Retina (tissue), 1 donor: ENCODE results near the gene GORAB.
A peak's percentile ranks its signal among the peaks of the same experiment; 100 is the strongest.

Source experiments
- DNase-seq: peaks from one replicate; pipeline ENCODE4 v3.0.0-alpha.2; 2016

Gene GORAB

GRCh38 chr1:170531758-170532657 is at the start of gene GORAB:
Gene GORAB (plus strand): TSS chr1:170532166. CDS start chr1:170532224, 58 bp downstream.
- peak; percentile 98 for DNase-seq

- DNase-seq: no peak
These were observed 48.9 kb upstream of the GORAB start for GRCh38 chr1:170483051-170483450.

- no peak for DNase-seq
These were observed 44.5 kb upstream of the GORAB start for GRCh38 chr1:170487503-170487902.

- no peak for DNase-seq
These were observed 40.7 kb upstream of the GORAB start for GRCh38 chr1:170491291-170491690.

- no peak for DNase-seq
These were observed 37.6 kb upstream of the GORAB start for GRCh38 chr1:170494369-170494768.

- no peak for DNase-seq
These were observed 37.0 kb upstream of the GORAB start for GRCh38 chr1:170495006-170495405.

GRCh38 chr1:170498876-170499275 is 33.1 kb upstream of the GORAB start:
- no peak for DNase-seq

- no peak for DNase-seq
These were observed 28.3 kb upstream of the GORAB start for GRCh38 chr1:170503665-170504064.

- DNase-seq: no peak
These were observed 21.8 kb upstream of the GORAB start for GRCh38 chr1:170510163-170510562.

GRCh38 chr1:170511038-170511437 is 20.9 kb upstream of the GORAB start:
- no peak for DNase-seq

- DNase-seq: no peak
These were observed 18.8 kb upstream of the GORAB start for GRCh38 chr1:170513138-170513537.

GRCh38 chr1:170518185-170518834 is 13.7 kb upstream of the GORAB start:
- DNase-seq: no peak

- no peak for DNase-seq
These were observed 13.0 kb upstream of the GORAB start for GRCh38 chr1:170518965-170519364.

- DNase-seq: no peak
These were observed 11.4 kb upstream of the GORAB start for GRCh38 chr1:170520601-170521000.

- no peak for DNase-seq
These were observed 10.1 kb upstream of the GORAB start for GRCh38 chr1:170521818-170522217.

- peak; percentile 23 for DNase-seq
These were observed 801 bp upstream of the GORAB start for GRCh38 chr1:170530972-170531757.

GRCh38 chr1:170533298-170533697 is 1.3 kb downstream of the GORAB start:
- DNase-seq: no peak

- DNase-seq: no peak
These were observed 2.7 kb downstream of the GORAB start for GRCh38 chr1:170534626-170535147.

GRCh38 chr1:170535418-170535817 is 3.5 kb downstream of the GORAB start:
- no peak for DNase-seq

GRCh38 chr1:170536924-170537551 is 5.1 kb downstream of the GORAB start:
- DNase-seq: no peak

GRCh38 chr1:170537798-170538503 is 6.0 kb downstream of the GORAB start:
- DNase-seq: no peak

GRCh38 chr1:170538687-170539086 is 6.7 kb downstream of the GORAB start:
- no peak for DNase-seq
